Fibroblast of skin of scalp (primary cell): ENCODE measurements around the gene TMPRSS13. TPM values are rescaled to one million over a fixed set of nuclear protein-coding genes. Genes with fewer than 3 reads are reported as not detected.
"Not testable (repeated sequence)": the region's sequence is repeated elsewhere in the genome, so short reads cannot be mapped to it uniquely, and the experiment has no call there.

Source experiments
- DNase-seq: peaks from one replicate; pipeline ENCODE4 v3.0.0-alpha.2; 2013
- polyA plus RNA-seq, 2 experiments: library from polyadenylated mRNA; unstranded; fragments of 120-200 nt; gene quantifications; one replicate each; pipeline ENCODE4 v1.2.1, GENCODE V29; 2013; ENCODE audit not compliant: insufficient read length in 2 of 2

Gene TMPRSS13
- polyA plus RNA-seq (2013, experiment 1 of 2; ENCODE audit: insufficient read length) = not detected
- polyA plus RNA-seq (2013, experiment 2 of 2; ENCODE audit: insufficient read length) = not detected

- DNase-seq = no peak
These were observed at the start of gene TMPRSS13 for GRCh38 chr11:117929142-117929915. Gene TMPRSS13 (minus strand): TSS chr11:117929402. CDS start chr11:117929307, 95 bp downstream.

GRCh38 chr11:117978991-117979390 lies 49.8 kb upstream of the TMPRSS13 start:
- DNase-seq = no peak

GRCh38 chr11:117978291-117978910 lies 49.2 kb upstream of the TMPRSS13 start:
- not testable (repeated sequence) for DNase-seq

- not testable (repeated sequence) for DNase-seq
These were observed 48.5 kb upstream of the TMPRSS13 start for GRCh38 chr11:117977612-117978264.

GRCh38 chr11:117977029-117977428 lies 47.8 kb upstream of the TMPRSS13 start:
- no peak for DNase-seq

- no peak for DNase-seq
These were observed 47.2 kb upstream of the TMPRSS13 start for GRCh38 chr11:117976445-117976844.

GRCh38 chr11:117973503-117973860 lies 44.3 kb upstream of the TMPRSS13 start:
- DNase-seq = no peak

GRCh38 chr11:117972629-117973502 lies 43.7 kb upstream of the TMPRSS13 start:
- peak; percentile 8 for DNase-seq

- no peak for DNase-seq
These were observed 42.8 kb upstream of the TMPRSS13 start for GRCh38 chr11:117972044-117972443.

GRCh38 chr11:117970400-117971024 lies 41.3 kb upstream of the TMPRSS13 start:
- peak; percentile 11 for DNase-seq

- no peak for DNase-seq
These were observed 40.2 kb upstream of the TMPRSS13 start for GRCh38 chr11:117969160-117969991.

GRCh38 chr11:117966908-117967307 lies 37.7 kb upstream of the TMPRSS13 start:
- DNase-seq = no peak

GRCh38 chr11:117962826-117963225 lies 33.6 kb upstream of the TMPRSS13 start:
- DNase-seq = no peak

- no peak for DNase-seq
These were observed 32.7 kb upstream of the TMPRSS13 start for GRCh38 chr11:117961896-117962295.

- no peak for DNase-seq
These were observed 31.2 kb upstream of the TMPRSS13 start for GRCh38 chr11:117960406-117960805.

GRCh38 chr11:117959438-117960149 lies 30.4 kb upstream of the TMPRSS13 start:
- DNase-seq = no peak

GRCh38 chr11:117958949-117959348 lies 29.7 kb upstream of the TMPRSS13 start:
- no peak for DNase-seq

- DNase-seq = no peak
These were observed 23.9 kb upstream of the TMPRSS13 start for GRCh38 chr11:117953024-117953671.
